Measurements from ENCODE around the gene SYT15.
"Not testable (repeated sequence)": the region's sequence is repeated elsewhere in the genome, so short reads cannot be mapped to it uniquely, and the experiment has no call there.

- not testable (repeated sequence) for TF ChIP-seq CTCF (IDR thresholded peaks at IDR 0.05); EZH2 (IDR thresholded peaks at IDR 0.05; ENCODE audit: borderline replicate concordance, insufficient read depth, low read depth, low read length, poor library complexity, severe bottlenecking)
Observed at GRCh38 chr10:46594453-46595063, 15.6 kb downstream of the SYT15 start.
